G401 (cell line): ENCODE data around the gene ADGRD2. TPM values are rescaled to one million over a fixed set of nuclear protein-coding genes. Genes with fewer than 3 reads are reported as not detected.

Experiments used
- DNase-seq: peaks from one replicate; pipeline ENCODE4 v3.0.0-alpha.2; 2015; ENCODE audit warnings: low spot score
- in situ Hi-C: cut with HindIII; loops from 2 replicates; pipeline ENCODE4 v1.10.0; 2016; ENCODE audit warnings: low sequenced_read_pairs, mixed read lengths
- total RNA-seq: library from RNA; depleted of rRNA; stranded (reverse); fragments of >200 nt; shearing (Covaris generic); gene quantifications from 2 replicates; pipeline ENCODE4 v1.2.3, GENCODE V29; 2014; rRNA removed

ADGRD2 gene
- total RNA-seq, 1 experiment from 2014 or later: not detected

- no peak for DNase-seq
- in situ Hi-C loops: no loop called here
These were observed 67.3 kb downstream of the ADGRD2 start for GRCh38 chr9:124517600-124517999.

DNA sequence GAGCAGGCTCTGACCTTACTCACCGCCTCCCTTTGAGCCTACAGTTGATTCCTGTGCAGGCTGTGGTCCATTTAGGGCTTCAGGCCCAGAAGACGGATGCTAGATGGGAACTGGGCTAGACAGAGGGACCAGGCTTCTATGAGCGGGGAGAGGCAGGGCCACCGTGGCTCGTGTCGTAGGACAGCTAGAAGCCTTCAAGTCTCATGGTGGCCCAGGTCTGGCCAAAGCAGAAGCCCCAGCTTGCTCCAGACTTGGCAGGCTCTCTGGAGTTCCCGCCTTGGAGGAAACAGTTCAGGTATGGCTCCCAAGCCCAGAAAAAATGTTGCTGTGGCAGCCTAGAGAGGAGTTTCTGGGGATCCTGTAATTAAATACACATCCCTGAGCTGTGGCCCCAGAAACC lies 67.9 kb downstream of the ADGRD2 start:
- in situ Hi-C loops: no loop called here
- DNase-seq: no peak

DNA sequence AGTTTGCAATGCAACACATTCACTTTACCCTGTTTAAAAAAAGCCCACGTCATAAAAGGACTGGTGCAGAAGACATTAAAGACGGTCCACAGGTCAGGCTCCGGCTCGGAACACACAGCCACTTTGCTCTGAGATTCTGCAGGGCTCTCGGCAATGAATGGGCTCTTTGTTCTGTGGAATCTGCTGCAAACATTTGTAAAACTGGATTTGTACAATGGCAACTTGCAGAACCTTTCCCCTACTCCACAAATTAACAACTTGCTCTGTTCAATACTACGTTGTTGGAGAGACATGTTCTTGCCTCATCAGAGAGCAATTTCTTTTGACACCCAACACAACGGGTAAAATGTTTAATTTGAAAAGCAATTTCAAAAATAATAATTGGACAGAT lies 70.0 kb downstream of the ADGRD2 start:
- in situ Hi-C loops: no loop called here
- DNase-seq: no peak

- in situ Hi-C loops: no loop called here
- DNase-seq: no peak
These were observed 70.9 kb downstream of the ADGRD2 start for GRCh38 chr9:124521142-124521541.

GRCh38 chr9:124522121-124523098 lies 72.2 kb downstream of the ADGRD2 start:
- DNase-seq: no peak
- in situ Hi-C loops: no loop called here

DNA sequence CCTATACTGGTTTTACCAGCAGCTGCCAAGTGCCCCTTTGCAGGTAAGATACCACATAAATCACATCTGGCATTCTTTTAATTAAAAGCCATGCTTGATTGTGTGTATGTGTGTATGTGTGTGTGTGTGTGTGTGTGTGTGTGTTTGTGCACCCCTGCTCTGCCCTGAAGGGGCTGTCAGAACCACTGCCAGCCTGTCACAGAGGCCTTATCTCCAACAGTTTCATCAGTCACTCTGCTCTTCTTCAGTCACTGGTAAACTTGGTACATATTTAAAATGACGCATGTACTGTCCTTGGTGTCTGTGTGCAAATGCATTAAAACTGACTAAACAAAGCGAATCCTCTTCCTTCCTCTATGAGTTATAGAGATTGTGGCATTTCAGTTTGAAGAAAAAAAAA lies 75.9 kb downstream of the ADGRD2 start:
- DNase-seq: no peak
- in situ Hi-C loops: no loop called here

GRCh38 chr9:124527781-124528180 lies 77.5 kb downstream of the ADGRD2 start:
- in situ Hi-C loops: no loop called here
- DNase-seq: no peak

Other genes with a start within 250 kb of the ADGRD2 start
- 26.6 and 41.2 TPM in 2 replicates for gene NEK6, start 192.5 kb upstream of the ADGRD2 start, total RNA-seq
- 163 and 196 TPM in 2 replicates for gene PSMB7, start 35.0 kb upstream of the ADGRD2 start, total RNA-seq
- gene NR5A1, start 56.9 kb downstream of the ADGRD2 start, total RNA-seq: 0.54 and 0.55 TPM in 2 replicates